AML-193 (cell line): ENCODE data around the gene SLC39A5.
"Not testable (repeated sequence)": the region's sequence is repeated elsewhere in the genome, so short reads cannot be mapped to it uniquely, and the experiment has no call there.

Experiments
- DNase-seq, 2 experiments: peaks; one replicate each; lab custom pipeline; 2025; lab: John Stamatoyannopoulos, UW

The SLC39A5 gene, protein sequence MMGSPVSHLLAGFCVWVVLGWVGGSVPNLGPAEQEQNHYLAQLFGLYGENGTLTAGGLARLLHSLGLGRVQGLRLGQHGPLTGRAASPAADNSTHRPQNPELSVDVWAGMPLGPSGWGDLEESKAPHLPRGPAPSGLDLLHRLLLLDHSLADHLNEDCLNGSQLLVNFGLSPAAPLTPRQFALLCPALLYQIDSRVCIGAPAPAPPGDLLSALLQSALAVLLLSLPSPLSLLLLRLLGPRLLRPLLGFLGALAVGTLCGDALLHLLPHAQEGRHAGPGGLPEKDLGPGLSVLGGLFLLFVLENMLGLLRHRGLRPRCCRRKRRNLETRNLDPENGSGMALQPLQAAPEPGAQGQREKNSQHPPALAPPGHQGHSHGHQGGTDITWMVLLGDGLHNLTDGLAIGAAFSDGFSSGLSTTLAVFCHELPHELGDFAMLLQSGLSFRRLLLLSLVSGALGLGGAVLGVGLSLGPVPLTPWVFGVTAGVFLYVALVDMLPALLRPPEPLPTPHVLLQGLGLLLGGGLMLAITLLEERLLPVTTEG

DNA sequence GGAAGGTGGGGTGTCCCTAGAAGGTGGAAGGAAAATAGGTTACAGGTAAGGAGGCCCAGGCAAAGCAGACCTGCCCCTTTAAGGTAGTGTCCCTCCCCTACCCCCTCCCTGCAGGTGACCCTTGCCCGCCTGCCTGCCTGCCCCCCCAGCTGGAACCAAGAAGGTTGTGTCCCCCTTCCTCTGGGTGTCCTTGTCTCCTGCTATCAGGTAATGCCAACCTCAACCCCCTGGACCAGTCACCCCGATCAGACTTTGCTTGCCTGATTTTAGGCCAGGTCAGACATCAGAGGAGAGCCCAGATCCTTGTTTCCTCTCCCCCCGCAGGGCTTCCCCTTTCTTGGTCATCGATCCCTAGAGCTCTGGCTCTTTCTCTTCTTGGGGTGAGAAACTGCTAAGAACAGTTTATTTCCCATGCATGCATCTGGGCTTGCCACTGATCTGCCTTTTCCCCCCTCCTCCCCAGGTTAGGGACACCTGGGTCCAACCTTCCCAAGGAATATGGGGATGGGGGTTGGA, at the start of gene SLC39A5:
Gene SLC39A5 (plus strand): TSS at position 136 of the 516 bp plus-strand sequence. CDS start 1,224 bp downstream, outside the sequence.
- DNase-seq, result peak in 1 of 2 experiments; percentile 17

DNA sequence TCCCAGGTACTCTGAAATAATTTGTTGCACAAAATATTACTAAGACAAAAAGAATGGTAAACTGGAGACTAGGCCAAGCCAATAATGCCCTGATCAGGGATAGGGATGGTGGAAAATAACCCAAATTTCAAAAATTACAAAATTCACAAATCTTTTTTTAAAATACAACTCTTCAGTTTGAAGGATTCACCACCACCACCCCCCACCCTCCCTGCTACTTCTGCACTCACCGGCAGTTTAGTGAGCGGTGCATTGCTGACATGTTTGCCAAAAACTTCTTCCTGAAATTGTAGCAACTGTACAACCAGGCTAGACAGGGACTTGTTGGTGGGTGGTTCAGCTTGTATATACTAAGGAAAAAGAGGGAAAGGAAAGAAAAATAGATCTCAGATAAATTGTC, 42.9 kb upstream of the SLC39A5 start:
- peak in 1 of 2 experiments; percentile 9 for DNase-seq

DNA sequence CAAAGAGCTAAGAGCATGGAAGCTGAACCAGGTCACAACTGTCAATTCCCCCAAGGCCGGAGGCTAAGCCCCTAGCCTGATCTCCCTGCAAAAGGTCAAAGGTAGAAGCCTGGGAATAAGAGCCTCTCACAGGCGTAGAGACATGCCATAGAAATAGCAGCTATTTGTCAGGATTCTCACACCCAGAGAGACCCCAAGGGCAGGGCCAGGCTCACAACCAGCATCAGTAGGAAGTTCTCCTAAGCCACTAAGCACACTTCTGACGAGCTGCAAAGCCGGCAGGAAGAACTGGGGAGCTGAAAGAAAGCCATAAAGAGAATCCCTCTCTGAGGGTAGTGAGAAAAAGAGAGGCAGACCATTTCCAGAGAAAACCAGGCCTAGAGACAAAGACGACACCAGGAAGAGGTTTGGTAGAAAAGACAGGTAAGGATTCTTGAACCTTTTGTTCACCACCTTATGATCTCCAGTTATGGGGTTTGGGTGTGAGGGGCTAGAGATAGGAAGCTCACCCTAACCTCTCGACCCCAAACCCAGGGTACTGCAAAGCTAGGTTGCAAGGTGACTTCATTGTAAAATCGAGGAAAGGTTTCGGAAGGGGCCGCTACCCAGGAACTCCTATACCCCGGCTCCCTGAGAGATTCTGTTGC, 41.6 kb upstream of the SLC39A5 start:
- DNase-seq, result no peak

DNA sequence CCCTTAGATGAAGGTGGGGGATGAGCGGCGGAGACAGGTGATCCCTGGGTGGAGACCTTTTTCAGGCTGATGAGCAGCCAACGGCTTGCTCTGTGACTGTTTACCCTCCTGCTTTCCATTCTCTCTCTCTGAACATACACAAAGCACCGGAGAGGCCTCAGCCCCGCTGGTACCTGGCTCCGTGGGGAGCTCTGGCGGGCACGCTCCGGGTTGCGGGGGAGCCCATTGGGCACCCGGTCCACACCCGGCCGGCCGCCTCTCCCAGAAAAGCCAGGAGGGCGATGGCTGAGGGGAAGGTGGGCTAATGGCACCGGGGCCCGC, 41.1 kb upstream of the SLC39A5 start:
- DNase-seq, result no peak

DNA sequence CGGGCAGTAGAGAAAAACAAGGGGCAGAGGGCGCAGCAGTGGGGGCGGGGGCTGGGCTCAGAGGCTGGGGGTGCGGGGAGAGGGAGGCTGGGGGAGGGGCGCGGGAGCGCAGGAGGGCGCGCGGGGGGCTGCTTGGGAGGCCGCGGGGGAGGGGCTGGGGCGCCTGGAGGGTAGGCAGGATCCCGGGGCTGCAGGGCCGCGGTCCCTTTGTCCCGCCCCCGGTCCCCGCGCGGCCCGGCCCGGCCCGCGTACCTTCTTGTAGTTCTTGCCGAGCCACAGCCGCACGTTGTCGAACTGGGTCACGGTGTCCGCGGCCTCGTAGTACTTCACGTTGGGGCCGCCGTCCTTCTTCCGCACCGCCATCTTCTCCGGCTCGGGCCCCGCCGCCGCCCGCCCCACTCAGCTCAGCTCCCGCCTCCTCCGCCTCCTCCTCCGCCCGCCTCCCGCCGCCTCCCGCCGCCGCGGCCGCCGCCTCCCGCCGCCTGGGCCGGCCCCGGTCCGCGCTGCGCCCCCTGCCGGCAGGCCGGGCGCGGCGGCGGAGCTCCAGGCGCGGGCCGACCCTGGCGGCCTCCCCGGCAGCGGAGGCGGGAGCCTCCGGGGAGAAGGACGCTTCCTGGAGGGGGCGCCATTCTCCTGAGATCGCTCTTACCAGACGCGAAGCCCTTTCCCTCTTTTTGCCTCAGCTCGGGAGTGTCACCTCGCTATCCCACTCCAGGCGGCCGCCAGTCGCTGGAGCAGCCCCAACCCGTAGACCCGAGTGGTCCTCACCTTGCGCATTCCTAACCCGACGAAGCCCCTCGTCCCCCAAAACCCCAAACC, 40.5 kb upstream of the SLC39A5 start, which contains the start of gene SMARCC2:
Gene SMARCC2 (minus strand): TSS at position 385 of the 819 bp plus-strand sequence. CDS start 22 bp downstream, at position 363.
- DNase-seq, result peak; percentile 74 to 79

DNA sequence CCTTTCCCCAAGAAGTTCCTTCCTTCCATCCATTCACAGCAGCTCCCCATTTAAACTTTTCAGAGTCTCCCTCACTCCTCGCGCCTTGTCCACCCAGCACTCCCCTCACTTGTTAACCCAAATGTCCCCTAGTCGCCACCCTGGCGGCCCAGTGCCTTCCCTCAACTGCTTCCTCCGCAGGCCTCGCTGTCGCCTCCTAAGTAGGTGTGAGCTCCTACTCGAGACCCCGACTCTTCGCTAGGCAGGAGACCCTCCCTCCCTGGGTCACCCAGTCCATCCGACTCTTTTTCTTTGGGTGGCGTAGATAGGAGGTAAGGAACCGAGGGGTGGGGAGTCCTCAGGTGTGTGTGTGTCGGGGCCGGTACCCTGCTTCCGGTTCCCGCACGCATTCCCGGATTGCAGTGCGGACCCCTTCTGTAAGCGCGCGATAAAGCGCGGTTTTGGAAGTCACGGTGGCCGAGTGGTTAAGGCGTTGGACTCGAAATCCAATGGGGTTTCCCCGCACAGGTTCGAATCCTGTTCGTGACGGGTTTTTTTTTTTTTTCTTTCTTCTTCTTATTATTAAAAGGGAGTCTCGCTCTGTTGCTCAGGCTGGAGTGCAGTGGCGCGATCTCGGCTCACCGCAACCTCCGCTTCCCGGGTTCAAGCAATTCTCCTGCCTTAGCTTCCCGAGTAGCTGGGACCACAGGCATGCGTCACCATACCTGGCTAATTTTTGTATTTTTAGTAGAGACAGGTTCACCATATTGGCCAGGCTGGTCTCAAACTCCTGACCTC, 39.7 kb upstream of the SLC39A5 start:
- DNase-seq, result peak; percentile 41 to 52

DNA sequence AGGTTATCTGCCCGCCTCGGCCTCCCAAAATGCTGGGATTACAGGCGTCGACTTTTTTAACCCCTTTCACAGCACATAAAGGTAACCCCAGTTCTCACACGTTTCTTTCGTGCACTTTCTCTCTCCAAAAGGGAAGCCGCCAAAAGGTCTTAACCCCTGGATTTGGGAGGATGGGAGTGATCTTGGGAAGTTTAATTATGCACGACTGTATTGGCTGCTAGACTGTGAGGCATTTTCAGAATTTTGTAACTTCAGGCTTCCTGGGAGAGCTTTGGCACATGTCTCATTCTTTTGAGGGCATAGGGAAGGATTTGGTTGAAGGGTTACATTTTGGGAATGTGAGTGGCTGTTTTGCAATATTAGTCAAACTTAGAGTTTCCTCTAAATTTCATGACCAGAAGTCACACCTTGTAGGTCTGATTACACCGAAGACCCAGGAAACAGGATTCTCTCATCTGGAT, 39.1 kb upstream of the SLC39A5 start:
- no peak for DNase-seq

DNA sequence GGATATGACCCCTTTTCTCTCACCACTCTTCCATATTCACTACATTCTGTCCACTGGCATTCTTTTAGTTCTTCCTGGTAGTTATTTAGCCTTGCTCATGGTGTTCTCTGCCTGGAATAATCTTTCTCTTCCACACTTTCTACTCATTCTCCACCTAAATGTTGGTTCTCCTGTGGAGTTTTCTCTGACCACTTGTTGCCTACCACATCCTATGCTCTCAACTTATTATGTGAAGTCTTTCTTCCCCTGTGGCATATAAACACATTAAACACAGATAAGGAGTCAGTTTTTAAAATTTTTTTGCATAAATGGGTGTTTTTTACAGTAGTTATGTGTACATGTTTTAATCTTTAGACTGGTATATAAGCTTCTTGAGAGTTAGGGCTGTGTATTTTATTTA, 37.3 kb upstream of the SLC39A5 start:
- DNase-seq, result no peak

DNA sequence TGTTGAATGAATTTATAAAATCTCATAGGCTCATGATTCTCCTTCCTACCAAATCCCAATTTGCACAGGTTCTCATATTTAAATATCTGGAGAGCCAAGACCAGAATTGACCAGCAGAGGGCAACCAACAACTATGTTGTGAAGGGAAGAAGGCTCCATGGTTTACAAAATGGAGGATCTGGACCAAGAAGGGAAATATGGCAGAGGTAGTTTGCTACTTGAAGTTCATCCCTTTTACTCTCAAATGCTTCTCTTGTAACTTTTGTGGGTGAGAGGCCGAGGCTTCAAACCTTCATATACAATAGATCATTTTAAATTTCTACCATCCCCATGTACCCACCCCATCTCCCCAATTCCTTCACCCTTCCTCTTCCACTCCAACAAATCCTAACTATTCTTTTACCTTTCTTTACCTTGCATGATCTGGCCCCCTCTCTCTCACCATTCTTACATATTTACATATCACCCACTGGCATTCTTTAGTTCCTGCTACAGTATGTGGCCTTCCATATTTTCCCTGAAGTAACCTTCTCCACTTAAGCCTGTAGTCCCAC, 36.7 kb upstream of the SLC39A5 start:
- peak; percentile 86 to 89 for DNase-seq

DNA sequence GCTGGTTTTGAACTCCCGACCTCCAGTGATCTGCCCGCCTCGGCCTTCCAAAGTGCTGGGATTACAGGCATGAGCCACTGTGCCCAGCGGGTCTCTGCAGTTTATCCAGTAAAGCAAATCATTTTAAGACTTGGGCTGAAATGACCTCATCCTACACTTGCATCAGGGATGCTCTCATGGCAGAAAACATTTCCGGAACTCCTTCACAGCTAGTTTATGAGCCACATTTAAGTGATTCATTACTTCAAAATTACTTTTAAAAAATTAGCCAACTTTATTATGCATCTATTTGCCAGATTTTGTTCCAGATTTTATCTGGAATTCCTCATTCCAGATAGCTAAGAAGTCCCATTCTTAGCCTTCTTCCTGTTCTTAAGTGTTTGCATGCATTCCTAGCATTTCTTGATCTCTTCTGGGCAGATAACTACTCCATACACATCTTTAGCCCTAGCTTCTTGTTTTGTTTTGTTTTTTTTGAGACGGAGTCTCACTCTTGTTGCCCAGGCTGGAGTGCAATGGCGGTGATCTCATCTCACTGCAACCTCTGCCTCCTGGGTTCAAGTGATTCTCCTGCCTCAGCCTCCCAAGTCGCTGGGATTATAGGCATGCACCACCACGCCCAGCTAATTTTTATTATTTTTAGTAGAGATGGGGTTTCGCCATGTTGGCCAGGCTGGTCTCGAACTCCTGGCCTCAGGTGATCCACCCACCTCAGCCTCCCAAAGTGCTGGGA, 32.9 kb upstream of the SLC39A5 start:
- not testable (repeated sequence) for DNase-seq

DNA sequence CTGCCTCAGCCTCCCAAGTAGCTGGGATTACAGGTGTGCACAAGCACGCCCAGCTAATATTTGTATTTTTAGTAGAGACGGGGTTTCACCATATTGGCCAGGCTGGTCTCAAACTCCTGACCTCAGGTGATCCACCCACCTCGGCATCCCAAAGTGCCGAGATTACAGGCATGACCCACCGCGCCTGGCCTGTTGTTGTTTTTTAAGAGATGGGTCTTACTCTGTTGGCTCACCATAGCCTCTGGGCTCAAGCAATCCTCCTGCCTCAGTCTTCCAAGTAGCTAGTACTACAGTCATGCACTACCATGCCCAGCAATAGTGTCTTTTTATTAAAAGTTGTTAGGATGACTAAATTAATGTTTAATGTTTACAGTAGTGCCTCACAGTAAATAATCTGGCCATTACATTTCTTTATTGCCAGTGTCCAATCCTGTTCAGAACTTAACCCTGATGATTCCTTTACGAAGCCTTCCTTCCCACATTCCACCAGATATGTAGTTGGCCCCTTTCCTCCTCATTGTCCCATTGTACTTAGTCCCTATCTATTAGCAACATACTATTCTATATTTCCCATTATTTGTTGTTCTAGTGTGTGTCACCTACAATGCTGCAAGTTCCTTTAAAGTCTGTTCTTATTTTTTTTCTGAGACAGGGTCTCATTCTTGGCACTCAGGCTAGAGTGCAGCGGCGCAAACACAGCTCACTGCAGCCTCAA, 31.8 kb upstream of the SLC39A5 start:
- no peak for DNase-seq

DNA sequence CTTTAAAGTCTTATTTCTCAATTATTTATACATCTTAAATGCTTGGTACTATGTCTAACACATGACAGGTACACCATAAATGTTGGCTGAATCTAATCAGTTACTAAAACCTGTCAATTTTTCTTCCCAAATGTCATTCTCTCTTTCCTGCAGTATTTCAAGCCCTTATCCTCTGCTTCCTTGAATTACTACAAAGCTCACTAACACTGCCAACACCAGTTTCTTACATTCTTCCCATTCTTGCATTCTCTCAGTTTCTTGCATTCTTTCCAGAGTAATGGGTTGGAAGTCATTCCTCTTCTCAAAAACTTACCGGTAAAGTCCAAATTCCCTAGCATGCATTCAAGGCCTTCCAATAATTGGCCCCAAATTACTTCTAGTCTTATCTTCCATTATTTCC, 31.0 kb upstream of the SLC39A5 start:
- no peak for DNase-seq

DNA sequence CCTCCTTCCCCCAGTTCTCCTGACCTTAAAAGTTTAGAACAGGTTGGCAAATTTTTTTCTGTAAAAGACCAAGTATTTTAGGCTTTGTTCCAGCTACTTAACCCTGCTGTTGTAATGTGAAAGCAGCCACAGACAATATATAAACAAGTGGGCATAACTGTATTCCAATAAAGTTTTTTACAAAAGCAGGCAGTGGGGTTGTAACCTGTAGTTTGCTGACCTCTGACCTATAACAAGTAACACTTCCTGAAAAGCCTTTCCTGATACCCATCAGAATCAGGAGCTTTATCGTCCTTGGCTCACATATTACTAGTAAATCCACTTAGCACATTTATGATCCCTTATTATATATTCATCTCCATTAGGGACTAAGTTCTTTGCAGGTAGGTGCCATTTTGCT, 27.5 kb upstream of the SLC39A5 start:
- no peak for DNase-seq

DNA sequence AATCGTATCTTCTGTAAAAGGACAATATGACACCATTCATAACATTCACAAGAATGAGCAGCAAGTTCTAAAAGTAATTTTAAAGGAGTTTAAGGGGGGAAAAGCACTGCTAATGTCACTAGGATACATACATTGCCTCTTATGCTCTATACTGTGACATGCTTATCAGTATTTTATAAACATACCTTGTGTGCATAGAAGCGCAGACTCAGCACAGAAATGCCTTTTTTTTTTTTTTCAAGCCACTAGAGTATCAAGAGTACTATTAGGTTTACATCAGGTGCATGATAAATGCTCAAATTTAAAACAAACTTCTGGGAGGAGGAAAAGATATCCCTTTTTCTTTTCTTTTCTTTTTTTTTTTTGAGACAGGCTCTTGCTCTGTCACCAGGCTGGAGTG, 27.0 kb upstream of the SLC39A5 start:
- DNase-seq, result no peak

DNA sequence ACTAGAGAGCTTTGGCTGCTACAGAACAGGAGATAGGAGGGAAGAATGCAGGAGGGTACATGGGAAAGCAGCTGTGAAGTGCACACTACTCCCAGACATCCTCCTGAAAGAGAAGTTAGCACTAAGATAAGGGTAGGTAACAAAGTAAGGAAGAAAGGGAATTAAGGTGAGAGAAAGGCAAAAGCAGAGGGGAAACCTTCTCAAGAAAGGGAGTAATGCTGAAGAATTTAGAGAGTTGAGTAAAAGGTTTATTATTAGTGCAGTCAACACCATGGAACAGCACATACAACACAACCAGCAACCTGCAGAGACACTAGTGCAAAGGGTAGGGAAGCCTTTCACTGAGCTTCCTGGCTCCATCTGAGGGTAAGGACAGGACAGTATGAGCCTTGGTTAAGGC, 25.6 kb upstream of the SLC39A5 start:
- DNase-seq, result no peak

DNA sequence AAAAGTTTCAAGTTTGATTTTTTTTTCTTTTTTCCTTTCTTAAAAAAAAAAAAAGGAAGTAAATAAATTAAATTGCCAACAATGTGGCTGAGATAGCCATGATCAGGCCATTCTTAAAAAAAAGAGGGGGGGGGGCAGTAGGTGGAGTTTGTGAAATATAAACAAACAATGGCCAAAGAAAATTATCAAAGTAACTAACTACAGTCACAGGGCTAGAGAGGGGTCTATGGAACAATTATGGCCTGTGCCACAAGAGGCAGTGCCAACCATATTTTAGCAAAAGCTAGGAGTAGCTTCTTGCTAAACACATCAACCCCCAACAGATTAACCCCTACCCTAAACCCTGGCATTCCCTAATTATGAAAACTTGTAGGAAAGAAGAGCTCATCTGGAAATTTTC, 24.4 kb upstream of the SLC39A5 start:
- peak; percentile 18 to 27 for DNase-seq

DNA sequence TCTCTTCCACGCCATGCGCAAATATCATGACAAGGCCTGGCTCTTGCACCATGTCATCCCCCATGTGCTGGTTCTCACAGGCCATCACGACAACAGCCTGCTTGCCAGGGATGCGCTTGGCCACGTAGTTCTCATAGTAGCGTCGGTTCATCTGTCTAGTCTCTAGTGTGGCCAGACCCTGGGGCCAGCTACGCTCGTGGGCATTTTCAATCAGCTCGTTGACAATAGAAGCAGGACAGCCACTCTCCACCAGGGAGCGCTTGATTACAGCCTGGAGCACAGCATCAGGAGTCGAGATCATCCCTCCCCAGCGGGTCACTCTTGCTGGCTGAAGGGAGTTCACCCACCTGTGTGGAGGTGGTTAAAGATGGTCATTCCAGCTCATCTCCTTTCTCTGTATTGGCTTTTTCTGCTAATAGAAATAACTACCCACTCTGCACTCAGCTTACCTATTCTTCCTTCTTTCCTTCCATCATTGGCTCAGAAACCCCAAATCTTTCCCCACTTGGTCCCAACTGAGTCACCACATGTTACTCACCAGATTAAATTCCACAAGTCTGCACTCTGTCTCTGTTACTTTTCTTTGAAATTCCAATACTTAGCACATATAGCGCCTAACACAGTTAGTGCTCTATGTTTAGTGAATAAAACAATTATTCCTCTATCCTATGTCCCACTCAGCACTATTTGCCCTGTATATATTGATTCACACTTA, 23.2 kb upstream of the SLC39A5 start:
- DNase-seq, result peak; percentile 45 to 49

DNA sequence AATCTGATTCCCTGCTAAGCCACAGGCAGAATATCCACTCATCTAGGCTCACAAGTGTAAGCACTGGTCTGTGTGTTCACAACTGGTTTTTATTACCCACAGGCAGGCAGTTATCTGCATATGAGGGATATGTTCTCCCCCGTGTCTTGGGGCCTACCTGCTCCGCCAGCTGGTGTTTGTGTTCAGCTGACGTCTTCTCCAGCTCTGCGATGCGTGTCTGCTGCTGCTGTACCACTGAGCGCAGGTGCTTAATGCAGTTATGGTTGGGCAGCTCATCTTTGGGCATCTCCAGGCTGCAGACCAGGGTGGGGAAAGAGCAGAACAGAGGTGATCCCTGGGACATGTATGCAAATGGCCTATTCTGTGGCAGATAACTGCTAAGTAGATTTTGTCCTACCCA, 21.8 kb upstream of the SLC39A5 start:
- DNase-seq, result no peak

DNA sequence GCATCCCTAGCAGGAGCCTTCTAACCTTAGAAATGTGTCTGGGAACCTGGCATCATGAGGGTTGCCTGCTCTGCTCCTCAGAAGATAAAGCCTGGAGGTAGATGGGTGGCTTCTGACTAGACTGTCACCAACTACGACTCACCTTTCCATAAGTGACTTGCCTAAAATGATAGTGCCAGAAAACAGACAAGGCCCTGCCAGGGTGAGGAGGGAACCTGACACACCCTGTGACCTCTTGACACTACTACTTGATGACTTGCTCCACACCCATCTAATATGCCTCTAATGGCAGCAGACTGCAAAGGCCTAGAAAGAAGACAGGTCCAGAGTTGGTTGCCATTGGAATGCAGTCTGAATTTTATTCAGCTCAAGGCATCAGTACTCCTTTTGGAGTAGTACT, 17.5 kb upstream of the SLC39A5 start:
- DNase-seq, result no peak
